Measurements from ENCODE around the gene AKNA. TPM values are rescaled to one million over a fixed set of nuclear protein-coding genes. Genes with fewer than 3 reads are reported as not detected.

AKNA gene
- total RNA-seq, 2 donors from 2014 or later: 23.8 to 32.4 TPM

DNA sequence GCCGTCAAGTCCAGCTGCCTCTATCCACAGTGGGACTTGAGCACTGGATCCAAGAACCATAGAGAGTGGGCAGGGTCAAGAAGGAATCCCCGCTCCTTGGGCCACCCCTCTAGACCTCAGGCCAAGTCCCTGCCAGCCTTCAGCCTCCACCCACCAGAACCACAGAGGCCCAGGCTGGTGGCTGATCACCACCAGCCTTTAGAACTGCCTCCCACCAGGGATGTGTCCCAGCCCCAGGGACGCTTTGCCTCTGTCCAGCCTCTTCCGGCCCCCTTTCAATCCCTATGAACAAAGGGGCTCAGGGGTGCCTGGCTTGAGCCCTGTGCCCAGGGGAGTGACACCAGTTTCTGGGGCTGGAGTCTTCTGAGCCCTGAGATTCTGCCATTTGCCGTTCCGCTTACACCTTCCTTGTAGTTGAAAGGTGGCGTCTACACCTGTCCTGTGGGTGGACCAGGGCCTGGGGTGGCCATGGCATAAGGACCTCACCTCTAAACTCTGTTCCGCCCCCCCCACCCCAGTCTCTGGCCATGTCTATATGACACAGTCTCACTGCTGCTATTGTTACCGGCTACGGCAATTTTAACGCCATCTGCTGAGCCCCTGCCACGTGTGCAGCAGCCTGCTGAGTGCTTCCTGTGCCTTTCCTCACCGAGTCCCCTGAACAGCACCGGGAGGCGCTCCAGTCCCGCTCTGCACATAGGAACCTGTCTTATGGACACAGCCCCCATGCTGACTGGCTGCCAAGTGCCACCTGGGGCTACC, 100.6 kb downstream of the AKNA start:
- intact Hi-C loops (cut with DNase I): loop anchor here (5.0 kb wide), 3 partner anchors 125 to 205 kb away; partner anchors contain the start of gene COL27A1 (in 1 of the 2)
- DNase-seq (ENCODE audit: low spot score): peak; percentile 74

DNA sequence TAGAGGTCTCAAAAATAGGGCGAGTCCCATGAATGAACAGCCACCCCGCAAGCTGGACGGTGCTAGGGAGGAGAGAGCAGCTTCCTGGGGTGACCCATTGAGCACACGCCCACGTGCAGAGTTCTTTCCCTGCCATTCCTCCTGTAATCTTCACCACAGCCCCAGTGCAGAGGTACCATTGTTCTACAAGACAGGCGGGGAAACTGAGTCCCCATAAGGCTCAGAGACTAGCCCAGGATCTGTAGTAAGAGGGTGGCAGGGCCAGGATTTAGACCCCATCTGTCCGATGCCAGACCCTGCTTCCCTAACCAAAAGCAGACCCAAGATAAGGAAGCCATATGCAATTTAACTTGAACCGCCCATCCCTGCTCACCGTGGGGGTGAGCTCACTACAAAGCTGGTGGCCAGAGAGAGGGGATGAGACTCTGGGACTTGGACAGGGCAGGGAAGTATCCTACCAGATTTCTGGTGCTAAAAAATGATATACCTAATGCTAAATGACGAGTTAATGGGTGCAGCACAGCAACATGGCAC, 101.6 kb downstream of the AKNA start:
- intact Hi-C loops (cut with DNase I): loop anchor here (5.0 kb wide), 3 partner anchors 124 to 204 kb away; partner anchors contain the start of gene COL27A1 (in 1 of the 2)
- peak; percentile 24 for DNase-seq (ENCODE audit: low spot score)

DNA sequence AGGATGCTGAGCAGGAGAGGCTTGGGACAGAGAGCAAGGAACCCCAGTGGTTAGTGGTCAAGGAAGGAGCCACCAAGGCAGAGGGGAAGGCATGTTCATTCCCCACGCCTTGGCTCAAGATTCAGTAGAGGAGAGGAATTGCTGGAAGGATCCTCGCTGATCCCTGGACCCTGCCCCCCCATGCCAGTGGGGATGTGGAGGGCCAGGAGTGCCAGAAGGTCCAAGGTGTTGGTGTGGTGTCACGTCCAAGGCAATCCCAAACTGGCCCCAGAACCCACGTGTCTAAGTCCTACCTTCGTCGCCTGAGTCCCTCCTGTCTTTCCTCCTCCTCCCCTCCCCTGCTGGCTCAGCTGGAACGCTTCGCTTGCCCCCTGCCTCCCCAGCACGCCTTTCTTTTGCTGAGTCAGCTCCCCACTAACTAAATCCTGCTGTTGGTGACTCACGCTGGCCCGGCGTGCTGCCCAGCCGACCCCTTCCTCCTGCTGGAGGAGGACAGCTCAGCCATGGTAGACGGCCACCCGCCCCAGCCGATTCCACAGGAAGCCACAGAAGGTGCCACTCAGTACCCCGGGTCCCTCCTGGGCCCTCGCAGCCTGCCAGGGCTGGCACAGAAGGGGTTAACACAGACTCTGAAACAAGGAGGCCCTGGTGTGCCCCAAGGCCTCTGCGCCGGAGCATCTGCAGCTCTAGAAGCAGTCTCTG, 102.5 kb downstream of the AKNA start:
- intact Hi-C loops (cut with DNase I): loop anchor here (5.0 kb wide), 3 partner anchors 123 to 203 kb away; partner anchors contain the start of gene COL27A1 (in 1 of the 2)
- DNase-seq (ENCODE audit: low spot score): peak; percentile 86

DNA sequence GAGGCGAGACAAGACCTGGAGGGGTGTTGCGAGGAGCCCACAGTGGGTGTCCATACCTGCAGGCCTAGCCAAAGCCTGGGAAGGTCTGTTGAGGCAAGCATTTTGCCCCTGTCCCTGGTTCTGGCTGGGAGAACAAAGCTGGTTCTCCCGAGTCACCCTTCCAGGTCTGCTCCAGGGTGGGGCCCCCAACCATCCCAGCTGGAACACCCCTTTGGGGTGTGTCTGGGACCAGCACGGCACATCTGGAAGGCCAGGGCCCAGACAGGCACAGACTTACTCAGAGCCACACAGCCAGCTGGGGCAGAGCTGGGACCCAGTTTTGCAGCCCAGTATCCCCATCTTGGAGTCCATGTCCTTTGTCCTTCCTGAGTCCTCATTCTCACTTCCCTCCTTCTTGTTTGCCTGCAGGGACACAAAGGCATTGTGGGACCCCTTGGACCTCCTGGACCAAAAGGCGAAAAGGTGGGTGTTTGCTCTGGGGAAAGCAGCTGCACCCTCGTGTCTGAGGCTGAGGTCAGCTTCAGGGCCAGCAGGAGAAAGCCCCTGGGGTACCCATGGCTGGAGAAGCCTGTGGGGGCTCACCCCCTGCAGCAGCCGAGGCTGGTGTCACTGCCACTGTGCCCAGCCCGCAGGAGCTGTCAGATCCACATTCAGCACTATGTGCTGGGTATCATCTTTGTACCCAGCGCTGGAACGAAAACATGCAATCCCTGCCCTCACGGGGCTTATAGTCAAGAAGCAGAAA, 103.3 kb downstream of the AKNA start:
- intact Hi-C loops (cut with DNase I): loop anchor here (5.0 kb wide), 3 partner anchors 122 to 202 kb away; partner anchors contain the start of gene COL27A1 (in 1 of the 2)
- peak; percentile 67 for DNase-seq (ENCODE audit: low spot score)

Other genes with a start within 250 kb of the AKNA start
- gene COL27A1, start 232.4 kb downstream of the AKNA start, total RNA-seq: 1 to 10 TPM; 6.7 to 8.1 TPM
- gene ORM1, start 64.9 kb downstream of the AKNA start, total RNA-seq: 1 to 10 TPM in 1 of 2 donors, not detected in 1; 1.8 TPM
- not detected for gene ORM2, start 58.1 kb downstream of the AKNA start, total RNA-seq
- 1 to 10 TPM; 2.5 to 2.6 TPM for gene WHRN, start 117.5 kb upstream of the AKNA start, total RNA-seq
- 10 to 100 TPM; 70.6 to 73.3 TPM for gene ATP6V1G1, start 199.8 kb upstream of the AKNA start, total RNA-seq
- 10 to 100 TPM; 10.5 to 11.2 TPM for gene TMEM268, start 223.3 kb upstream of the AKNA start, total RNA-seq